ENCODE results near the gene TRIM62. TPM values are rescaled to one million over a fixed set of nuclear protein-coding genes. Genes with fewer than 3 reads are reported as not detected.
A peak's percentile ranks its signal among the peaks of the same experiment; 100 is the strongest.
"Not testable (repeated sequence)": the region's sequence is repeated elsewhere in the genome, so short reads cannot be mapped to it uniquely, and the experiment has no call there.

Gene TRIM62
- total RNA-seq, 3 donors from 2014 or later: 4.3 to 10.8 (median 7.2) TPM

GRCh38 chr1:33127001-33127823, 54.6 kb downstream of the TRIM62 start:
- intact Hi-C loops (cut with DNase I; ENCODE audit: low total_unique reads): no loop called here
- peak; percentile 44 for TF ChIP-seq POLR2A (IDR thresholded peaks at IDR 0.05)
- peak; percentile 92 to 94 (median 93) for TF ChIP-seq POLR2AphosphoS5 (IDR thresholded peaks at IDR 0.05)
- peak; percentile 85 to 92 (median 91) for TF ChIP-seq CTCF (IDR thresholded peaks at IDR 0.05)
- H3K27me3 ChIP-seq: no peaks in the 10 kb centered on the region

GRCh38 chr1:33126411-33127000, 55.3 kb downstream of the TRIM62 start:
- DNase-seq (ENCODE audit: low spot score in 2 of 2): no peak

More at GRCh38 chr1:33127001-33127823, 54.6 kb downstream of the TRIM62 start:
- Histone ChIP-seq H3K4me3 (peak overlapping the region; percentile 64 to 79 (median 76)), H3K27ac (peak overlapping the region; percentile 88 to 91), H3K4me1 (peaks cover 0 to 5% of the 10 kb centered on the region in 2 donors), H3K9me3 (no peaks in the 10 kb centered on the region), H3K36me3 (no peaks in the 10 kb centered on the region)
- peak; percentile 96 to 98 for DNase-seq (ENCODE audit: low spot score in 2 of 2)

GRCh38 chr1:33124647-33125046, 57.2 kb downstream of the TRIM62 start:
- intact Hi-C loops (cut with DNase I; ENCODE audit: low total_unique reads): not testable (repeated sequence)

More at GRCh38 chr1:33126411-33127000, 55.3 kb downstream of the TRIM62 start:
- Histone ChIP-seq H3K36me3 (no peaks in the 10 kb centered on the region), H3K27ac (peak overlapping the region; percentile 88 to 91), H3K4me1 (peaks cover 0 to 5% of the 10 kb centered on the region in 2 donors), H3K4me3 (peak overlapping the region; percentile 64 to 79 (median 76)), H3K27me3 (no peaks in the 10 kb centered on the region), H3K9me3 (no peaks in the 10 kb centered on the region)
- intact Hi-C loops (cut with DNase I; ENCODE audit: low total_unique reads): no loop called here
- no peak for TF ChIP-seq CTCF (IDR thresholded peaks at IDR 0.05)

GRCh38 chr1:33123266-33123665, 58.6 kb downstream of the TRIM62 start:
- Histone ChIP-seq H3K4me1 (peaks cover 0 to 5% of the 10 kb centered on the region in 2 donors), H3K36me3 (no peaks in the 10 kb centered on the region), H3K4me3 (no peak overlapping the region), H3K27me3 (no peaks in the 10 kb centered on the region), H3K27ac (no peak overlapping the region), H3K9me3 (no peaks in the 10 kb centered on the region)
- TF ChIP-seq POLR2AphosphoS5 (IDR thresholded peaks at IDR 0.05): no peak
- no peak for TF ChIP-seq CTCF (IDR thresholded peaks at IDR 0.05)
- TF ChIP-seq POLR2A (IDR thresholded peaks at IDR 0.05): no peak
- intact Hi-C loops (cut with DNase I; ENCODE audit: low total_unique reads): no loop called here
- DNase-seq (ENCODE audit: low spot score in 2 of 2): no peak

More at GRCh38 chr1:33124647-33125046, 57.2 kb downstream of the TRIM62 start:
- H3K4me1 ChIP-seq; H3K27ac ChIP-seq; H3K4me3 ChIP-seq; DNase-seq (ENCODE audit: low spot score in 2 of 2); H3K36me3 ChIP-seq; H3K27me3 ChIP-seq; H3K9me3 ChIP-seq: not testable (repeated sequence)

- no peak for DNase-seq (ENCODE audit: low spot score in 2 of 2)
- H3K27me3 ChIP-seq: no peaks in the 10 kb centered on the region
- intact Hi-C loops (cut with DNase I; ENCODE audit: low total_unique reads): no loop called here
- H3K9me3 ChIP-seq: no peaks in the 10 kb centered on the region
- H3K27ac ChIP-seq: no peak overlapping the region
- TF ChIP-seq POLR2A (IDR thresholded peaks at IDR 0.05) (no peak), CTCF (IDR thresholded peaks at IDR 0.05) (no peak), POLR2AphosphoS5 (IDR thresholded peaks at IDR 0.05) (no peak)
- H3K36me3 ChIP-seq: no peaks in the 10 kb centered on the region
- peaks cover 0 to 5% of the 10 kb centered on the region in 2 donors for H3K4me1 ChIP-seq
- no peak overlapping the region for H3K4me3 ChIP-seq
These were observed 59.2 kb downstream of the TRIM62 start for GRCh38 chr1:33122483-33123178.

Data from breast epithelium (tissue), 4 donors.